Measurements from ENCODE around the gene POMC.

- no peak for TF ChIP-seq CTCF (conservative IDR thresholded peaks at IDR 0.05; ENCODE audit: low read length)
- no peak for TF ChIP-seq EZH2phosphoT487 (IDR thresholded peaks at IDR 0.05; ENCODE audit: borderline replicate concordance)
These were observed 30.2 kb upstream of the POMC start for GRCh38 chr2:25198576-25198975.

All from Loucy (cell line).